ENCODE measurements around the gene TREML2.

Gene TREML2

DNA sequence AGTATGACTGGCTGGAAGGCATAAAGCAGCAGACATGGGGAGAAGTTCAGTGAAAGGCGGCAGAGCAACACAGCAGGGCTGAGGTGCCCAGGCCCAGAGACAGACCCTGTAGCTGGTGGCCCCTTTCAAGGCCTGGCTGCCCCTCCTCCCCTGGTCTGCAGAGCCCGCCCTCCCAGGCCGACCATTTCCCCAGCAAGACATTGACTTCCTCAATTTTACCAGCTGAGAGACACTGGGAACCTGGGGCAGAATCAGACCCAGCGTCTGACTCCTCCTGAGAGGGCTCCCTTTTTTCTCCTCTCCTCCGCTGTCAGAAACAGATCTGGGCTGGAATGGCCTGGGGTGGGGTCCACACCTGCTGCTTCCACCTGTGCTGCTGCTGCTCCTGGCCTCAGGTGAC lies 27.1 kb upstream of the TREML2 start, which contains the start of gene TREML4:
TREML4 (plus strand) TSS at position 254 of the 400 bp plus-strand sequence; CDS start at position 333, 79 bp downstream.
- Histone ChIP-seq H3K4me3 (ENCODE audit: low read length) (no peak within 1 kb of the TSS), H3K27ac (ENCODE audit: low read length) (no peak within 1 kb of the TSS), H3K36me3 (ENCODE audit: control insufficient read depth, low read depth, low read length) (no peaks in the 10 kb centered on the region), H3K27me3 (ENCODE audit: control insufficient read depth, insufficient read depth, low read length) (no peaks in the 10 kb centered on the region), H3K9ac (ENCODE audit: low read length) (no peak within 1 kb of the TSS), H3K9me3 (ENCODE audit: control insufficient read depth, low read depth, low read length) (no peaks in the 10 kb centered on the region), H3K4me1 (ENCODE audit: control insufficient read depth, low read depth, low read length) (peaks cover 3% of the 10 kb centered on the region)

DNA sequence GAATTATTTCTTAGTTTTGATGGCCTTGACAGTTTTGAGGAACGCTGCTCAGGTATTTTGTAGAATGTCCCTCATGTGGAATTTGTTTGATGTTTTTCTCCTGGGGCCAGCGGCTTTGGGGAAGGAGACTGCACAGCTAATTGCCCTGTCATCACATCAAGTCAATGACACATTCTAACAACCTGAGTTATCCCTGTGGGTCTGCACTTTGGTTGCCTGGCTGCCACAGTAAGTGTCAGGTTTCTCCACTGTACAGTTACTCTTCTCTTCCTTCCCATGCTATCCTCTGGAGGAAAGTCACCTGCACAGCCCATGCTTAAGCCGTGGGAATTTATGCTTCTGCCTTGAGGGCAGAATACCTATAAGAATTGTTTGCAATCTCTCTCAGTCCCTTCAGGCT lies 25.8 kb upstream of the TREML2 start:
- Histone ChIP-seq H3K27ac (ENCODE audit: low read length) (no peak overlapping the region), H3K36me3 (ENCODE audit: control insufficient read depth, low read depth, low read length) (no peaks in the 10 kb centered on the region), H3K9ac (ENCODE audit: low read length) (no peak overlapping the region), H3K9me3 (ENCODE audit: control insufficient read depth, low read depth, low read length) (no peaks in the 10 kb centered on the region), H3K4me3 (ENCODE audit: low read length) (no peak overlapping the region), H3K27me3 (ENCODE audit: control insufficient read depth, insufficient read depth, low read length) (no peaks in the 10 kb centered on the region), H3K4me1 (ENCODE audit: control insufficient read depth, low read depth, low read length) (peaks cover 3% of the 10 kb centered on the region)

DNA sequence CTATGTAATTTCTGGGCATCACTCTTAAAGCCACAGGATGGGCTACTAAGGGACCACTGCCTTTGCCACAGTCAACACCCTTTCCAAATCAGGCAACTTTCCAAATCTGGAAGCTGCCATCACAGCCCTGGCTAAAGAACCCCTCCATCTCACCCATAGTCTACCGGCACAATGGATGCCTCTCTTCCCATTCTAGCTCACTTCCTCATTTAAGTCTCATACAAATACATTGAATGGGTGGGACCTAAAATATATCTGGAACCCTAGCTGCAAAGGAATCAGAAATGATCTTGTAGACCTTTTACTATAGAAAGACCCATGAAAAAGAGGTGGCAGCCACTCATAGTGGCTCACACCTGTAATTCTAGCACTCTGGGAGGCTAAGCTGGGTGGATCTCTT lies 23.9 kb upstream of the TREML2 start:
- no peak overlapping the region for H3K4me3 ChIP-seq (ENCODE audit: low read length)
- peaks cover 3% of the 10 kb centered on the region for H3K4me1 ChIP-seq (ENCODE audit: control insufficient read depth, low read depth, low read length)
- H3K9me3 ChIP-seq (ENCODE audit: control insufficient read depth, low read depth, low read length): no peaks in the 10 kb centered on the region
- no peak overlapping the region for H3K9ac ChIP-seq (ENCODE audit: low read length)
- H3K27ac ChIP-seq (ENCODE audit: low read length): no peak overlapping the region
- no peaks in the 10 kb centered on the region for H3K27me3 ChIP-seq (ENCODE audit: control insufficient read depth, insufficient read depth, low read length)
- no peaks in the 10 kb centered on the region for H3K36me3 ChIP-seq (ENCODE audit: control insufficient read depth, low read depth, low read length)

DNA sequence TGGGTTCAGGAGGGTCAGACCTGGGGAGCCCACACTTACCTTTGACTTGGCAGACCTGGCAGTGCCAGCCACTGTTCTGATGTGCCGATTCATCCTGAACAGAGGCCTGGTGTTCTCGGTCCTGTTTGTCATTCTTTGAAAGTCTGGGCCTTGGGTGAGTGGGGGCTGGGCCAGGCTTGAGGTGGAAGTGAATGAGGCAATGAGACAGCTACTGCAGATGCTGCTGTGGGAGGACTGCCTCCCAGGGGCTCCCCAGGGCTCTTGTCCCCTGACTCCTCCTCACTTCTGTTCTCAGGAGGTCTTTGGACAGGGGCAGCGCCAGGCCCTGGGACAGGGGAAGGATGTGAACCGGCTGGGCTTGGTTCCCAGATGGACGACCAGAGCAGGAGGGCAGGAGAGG lies 21.6 kb upstream of the TREML2 start:
- no peak overlapping the region for H3K9ac ChIP-seq (ENCODE audit: low read length)
- H3K4me1 ChIP-seq (ENCODE audit: control insufficient read depth, low read depth, low read length): no peaks in the 10 kb centered on the region
- no peak overlapping the region for H3K4me3 ChIP-seq (ENCODE audit: low read length)
- H3K27ac ChIP-seq (ENCODE audit: low read length): no peak overlapping the region
- H3K9me3 ChIP-seq (ENCODE audit: control insufficient read depth, low read depth, low read length): no peaks in the 10 kb centered on the region
- no peaks in the 10 kb centered on the region for H3K27me3 ChIP-seq (ENCODE audit: control insufficient read depth, insufficient read depth, low read length)
- H3K36me3 ChIP-seq (ENCODE audit: control insufficient read depth, low read depth, low read length): no peaks in the 10 kb centered on the region

DNA sequence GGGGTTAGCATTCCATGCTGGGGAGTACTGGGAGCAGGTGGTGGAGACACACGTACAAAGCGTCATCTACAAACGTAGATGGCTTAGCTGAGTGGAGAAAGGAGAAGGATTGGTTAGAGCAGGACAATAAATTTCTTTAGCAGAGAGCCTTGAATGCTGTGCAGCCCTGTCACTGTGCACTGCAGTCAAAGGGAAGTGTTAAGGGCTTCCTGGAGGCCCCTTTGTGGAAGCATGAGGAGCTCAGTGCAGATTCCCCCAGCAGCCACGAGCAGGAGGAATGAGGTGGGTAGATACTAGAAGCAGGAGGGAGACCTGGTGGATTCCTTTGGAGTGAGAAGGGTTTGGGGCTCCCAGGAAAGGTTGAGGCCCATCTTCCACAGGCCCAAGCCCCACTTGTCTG lies 21.1 kb upstream of the TREML2 start:
- H3K27ac ChIP-seq (ENCODE audit: low read length): no peak overlapping the region
- H3K36me3 ChIP-seq (ENCODE audit: control insufficient read depth, low read depth, low read length): no peaks in the 10 kb centered on the region
- no peaks in the 10 kb centered on the region for H3K4me1 ChIP-seq (ENCODE audit: control insufficient read depth, low read depth, low read length)
- H3K4me3 ChIP-seq (ENCODE audit: low read length): no peak overlapping the region
- H3K9me3 ChIP-seq (ENCODE audit: control insufficient read depth, low read depth, low read length): no peaks in the 10 kb centered on the region
- no peak overlapping the region for H3K9ac ChIP-seq (ENCODE audit: low read length)
- no peaks in the 10 kb centered on the region for H3K27me3 ChIP-seq (ENCODE audit: control insufficient read depth, insufficient read depth, low read length)

DNA sequence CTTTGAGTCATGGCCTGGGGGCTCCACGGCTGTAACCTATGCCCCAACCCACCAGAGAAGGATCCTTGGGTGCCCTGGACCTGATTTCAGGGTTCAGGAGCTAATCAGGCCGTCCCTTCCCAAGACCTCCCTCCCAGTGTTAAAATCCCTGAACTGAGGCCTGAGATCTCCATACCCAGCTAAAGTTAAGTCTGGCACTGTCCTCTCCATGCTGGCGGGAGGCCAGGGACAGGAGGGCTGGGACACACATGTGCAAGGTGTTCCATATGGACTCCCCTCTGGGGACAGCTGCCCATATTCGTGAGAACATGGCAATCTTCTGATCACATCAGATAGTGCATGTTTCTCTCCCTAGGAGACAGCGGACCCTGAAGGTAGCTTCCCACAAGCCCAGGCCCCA lies 15.7 kb upstream of the TREML2 start:
- Histone ChIP-seq H3K27ac (ENCODE audit: low read length) (no peak overlapping the region), H3K27me3 (ENCODE audit: control insufficient read depth, insufficient read depth, low read length) (no peaks in the 10 kb centered on the region), H3K9ac (ENCODE audit: low read length) (no peak overlapping the region), H3K36me3 (ENCODE audit: control insufficient read depth, low read depth, low read length) (no peaks in the 10 kb centered on the region), H3K4me1 (ENCODE audit: control insufficient read depth, low read depth, low read length) (no peaks in the 10 kb centered on the region), H3K9me3 (ENCODE audit: control insufficient read depth, low read depth, low read length) (no peaks in the 10 kb centered on the region), H3K4me3 (ENCODE audit: low read length) (no peak overlapping the region)

DNA sequence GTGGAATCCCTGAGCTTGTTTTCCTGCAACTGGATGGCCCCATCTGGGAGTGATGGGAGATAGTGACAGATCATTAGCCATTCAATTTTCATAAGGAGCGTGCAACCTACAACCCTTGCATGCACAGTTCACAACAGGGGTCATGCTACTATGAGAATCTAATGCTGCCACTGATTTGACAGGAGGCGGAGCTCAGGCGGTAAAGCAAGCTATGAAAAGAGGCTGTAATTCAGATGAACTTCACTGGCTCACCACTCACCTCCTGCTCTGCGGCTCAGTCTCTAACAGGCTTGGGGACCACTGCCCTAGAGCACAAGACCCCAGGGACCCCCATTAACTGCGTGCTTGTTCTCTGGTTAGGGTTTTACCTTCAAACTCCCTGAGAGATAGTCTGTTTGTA lies 14.8 kb upstream of the TREML2 start:
- Histone ChIP-seq H3K9ac (ENCODE audit: low read length) (no peak overlapping the region), H3K4me1 (ENCODE audit: control insufficient read depth, low read depth, low read length) (no peaks in the 10 kb centered on the region), H3K4me3 (ENCODE audit: low read length) (no peak overlapping the region), H3K27me3 (ENCODE audit: control insufficient read depth, insufficient read depth, low read length) (no peaks in the 10 kb centered on the region), H3K27ac (ENCODE audit: low read length) (no peak overlapping the region), H3K9me3 (ENCODE audit: control insufficient read depth, low read depth, low read length) (no peaks in the 10 kb centered on the region), H3K36me3 (ENCODE audit: control insufficient read depth, low read depth, low read length) (no peaks in the 10 kb centered on the region)

DNA sequence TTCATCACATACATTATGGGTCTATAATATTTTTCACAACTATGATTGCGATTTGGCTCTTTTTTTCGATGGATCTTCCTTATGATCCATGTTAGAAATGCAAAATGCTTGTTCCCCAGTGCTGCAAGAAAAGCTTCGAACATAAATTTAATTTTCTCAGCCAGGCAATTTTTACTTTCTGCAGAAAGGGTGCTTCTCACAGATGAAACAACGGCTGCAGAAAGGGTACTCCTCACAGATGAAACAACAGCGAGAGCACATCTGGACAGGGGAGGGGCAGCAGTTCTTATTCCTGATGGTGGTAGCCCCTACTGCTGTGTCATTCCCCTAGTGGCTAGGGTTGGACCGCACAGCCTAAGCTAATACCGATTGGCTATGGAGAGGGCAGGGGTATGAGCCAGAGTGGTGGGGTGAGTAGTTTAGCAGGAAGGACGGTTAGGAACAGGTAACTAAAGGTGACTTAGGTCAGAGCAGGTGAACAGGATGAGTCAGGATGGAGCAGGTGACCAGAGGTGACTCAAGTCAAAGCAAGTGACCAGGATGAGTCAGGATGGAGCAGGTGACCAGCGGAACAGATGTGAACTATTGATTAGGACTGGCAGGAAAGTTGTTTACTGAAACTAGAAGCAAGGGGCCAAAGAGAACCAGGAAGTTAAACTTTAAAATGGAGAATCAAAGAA lies 13.8 kb upstream of the TREML2 start:
- Histone ChIP-seq H3K9me3 (ENCODE audit: control insufficient read depth, low read depth, low read length) (no peaks in the 10 kb centered on the region), H3K9ac (ENCODE audit: low read length) (no peak overlapping the region), H3K27me3 (ENCODE audit: control insufficient read depth, insufficient read depth, low read length) (no peaks in the 10 kb centered on the region)

DNA sequence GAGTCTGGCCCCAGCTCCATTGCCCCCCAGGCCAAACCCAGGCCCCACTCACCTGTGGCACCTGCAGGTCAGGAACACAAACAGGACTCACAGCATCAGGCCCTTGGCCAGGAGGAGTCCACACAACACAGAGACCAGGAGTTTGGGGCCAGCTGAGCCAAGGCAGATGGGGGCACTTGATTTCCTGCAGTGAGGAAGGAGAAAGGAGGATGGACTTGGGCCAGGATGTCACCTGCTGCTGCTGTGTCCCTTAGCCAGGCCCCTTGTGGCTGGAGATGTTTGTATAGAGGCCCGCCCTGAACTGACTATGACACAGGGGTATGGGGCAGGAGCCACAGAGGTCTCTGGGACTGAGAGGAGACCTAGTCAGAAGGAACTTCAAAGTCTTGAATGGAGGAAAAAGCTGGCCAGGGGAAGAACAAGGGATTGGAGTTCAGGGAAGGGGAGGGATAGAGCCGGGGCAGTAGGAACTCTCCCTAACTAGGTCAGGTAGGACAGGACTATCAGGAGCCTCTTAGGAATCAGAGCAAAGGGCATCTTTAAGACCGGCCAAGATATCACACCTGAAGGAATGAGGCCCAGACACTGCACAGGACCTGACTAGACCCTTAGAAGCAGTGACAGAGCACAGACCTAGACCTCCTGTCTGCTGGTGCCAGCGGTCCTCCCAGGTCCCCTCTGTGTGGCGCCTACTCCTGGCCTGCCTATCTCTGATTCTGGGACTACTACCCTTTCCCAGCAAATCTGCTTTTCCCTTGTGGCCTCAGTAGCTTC lies 8.8 kb upstream of the TREML2 start:
- Histone ChIP-seq H3K9me3 (ENCODE audit: control insufficient read depth, low read depth, low read length) (no peaks in the 10 kb centered on the region), H3K27ac (ENCODE audit: low read length) (no peak overlapping the region), H3K27me3 (ENCODE audit: control insufficient read depth, insufficient read depth, low read length) (no peaks in the 10 kb centered on the region), H3K36me3 (ENCODE audit: control insufficient read depth, low read depth, low read length) (no peaks in the 10 kb centered on the region), H3K4me3 (ENCODE audit: low read length) (no peak overlapping the region), H3K4me1 (ENCODE audit: control insufficient read depth, low read depth, low read length) (no peaks in the 10 kb centered on the region), H3K9ac (ENCODE audit: low read length) (no peak overlapping the region)

More for the DNA sequence above, 13.8 kb upstream of the TREML2 start:
- H3K4me3 ChIP-seq (ENCODE audit: low read length): no peak overlapping the region
- H3K36me3 ChIP-seq (ENCODE audit: control insufficient read depth, low read depth, low read length): no peaks in the 10 kb centered on the region
- no peaks in the 10 kb centered on the region for H3K4me1 ChIP-seq (ENCODE audit: control insufficient read depth, low read depth, low read length)
- H3K27ac ChIP-seq (ENCODE audit: low read length): no peak overlapping the region

DNA sequence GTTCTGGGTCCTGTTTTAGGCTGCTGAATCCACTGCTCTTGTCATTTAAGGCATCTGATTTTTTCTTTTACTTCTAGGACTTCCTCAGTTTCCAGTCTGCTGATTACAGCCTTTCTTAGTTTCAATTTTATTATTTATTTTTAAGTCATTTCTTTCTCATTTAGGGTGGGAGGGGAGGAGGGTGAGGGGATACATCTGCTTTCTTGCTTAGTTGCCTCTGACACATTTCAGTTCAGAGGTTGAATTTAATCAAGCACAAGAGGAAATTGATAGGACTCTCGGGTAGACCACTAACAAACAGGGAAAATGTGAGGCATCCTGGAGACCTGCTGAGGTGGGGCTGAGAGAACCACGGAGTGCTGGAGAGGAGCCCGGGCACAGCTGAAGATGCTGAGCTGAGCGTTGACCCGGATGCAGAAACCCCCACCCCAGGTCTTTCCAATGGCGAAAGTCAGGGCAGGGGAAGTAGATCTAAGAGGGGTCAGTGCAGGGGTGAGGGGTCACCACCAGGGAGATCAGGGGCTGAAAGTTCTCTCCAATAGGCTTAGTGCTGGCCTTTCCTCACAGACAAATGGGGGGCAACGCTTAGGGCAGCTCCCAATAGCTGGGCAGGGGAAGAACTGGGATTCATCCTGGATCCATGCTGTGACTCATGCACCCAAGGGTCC lies 7.6 kb upstream of the TREML2 start:
- H3K9ac ChIP-seq (ENCODE audit: low read length): no peak overlapping the region
- H3K4me3 ChIP-seq (ENCODE audit: low read length): no peak overlapping the region
- H3K9me3 ChIP-seq (ENCODE audit: control insufficient read depth, low read depth, low read length): no peaks in the 10 kb centered on the region
- H3K4me1 ChIP-seq (ENCODE audit: control insufficient read depth, low read depth, low read length): no peaks in the 10 kb centered on the region
- H3K36me3 ChIP-seq (ENCODE audit: control insufficient read depth, low read depth, low read length): no peaks in the 10 kb centered on the region
- no peak overlapping the region for H3K27ac ChIP-seq (ENCODE audit: low read length)
- H3K27me3 ChIP-seq (ENCODE audit: control insufficient read depth, insufficient read depth, low read length): no peaks in the 10 kb centered on the region

DNA sequence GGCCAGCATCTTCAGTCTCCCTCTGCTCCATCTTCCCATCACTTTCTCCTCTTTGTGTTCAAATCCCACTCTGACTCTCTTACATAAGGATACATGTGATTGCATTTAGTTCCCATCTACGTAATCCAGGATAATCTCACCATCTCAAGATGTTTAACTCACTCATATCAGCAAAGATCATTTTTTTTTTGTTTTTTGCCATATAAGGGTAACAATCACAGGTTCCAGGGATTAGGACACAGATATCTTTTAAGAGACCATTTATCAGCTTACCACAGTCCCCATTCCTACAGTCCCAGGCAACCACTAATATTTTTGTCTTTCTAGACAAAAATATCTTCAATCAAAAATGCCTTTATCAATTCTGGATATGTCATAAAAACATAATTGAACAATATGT lies 3.2 kb upstream of the TREML2 start:
- H3K4me3 ChIP-seq (ENCODE audit: low read length): no peak overlapping the region
- H3K36me3 ChIP-seq (ENCODE audit: control insufficient read depth, low read depth, low read length): no peaks in the 10 kb centered on the region
- no peaks in the 10 kb centered on the region for H3K27me3 ChIP-seq (ENCODE audit: control insufficient read depth, insufficient read depth, low read length)
- H3K4me1 ChIP-seq (ENCODE audit: control insufficient read depth, low read depth, low read length): peaks cover 7% of the 10 kb centered on the region
- H3K27ac ChIP-seq (ENCODE audit: low read length): no peak overlapping the region
- H3K9me3 ChIP-seq (ENCODE audit: control insufficient read depth, low read depth, low read length): no peaks in the 10 kb centered on the region
- H3K9ac ChIP-seq (ENCODE audit: low read length): no peak overlapping the region

All from iPS-18a (cell line).